Stomach smooth muscle (tissue), 2 donors: ENCODE measurements around the gene VPS54.
A peak's percentile ranks its signal among the peaks of the same experiment; 100 is the strongest.

Experiments
- H3K27ac ChIP-seq: one replicate; pipeline ENCODE4 v1.7.0; 2013; ENCODE audit warnings: mild to moderate bottlenecking, low read length, inconsistent platforms
- H3K27me3 ChIP-seq, 2 donors: one replicate each; pipeline ENCODE4 v1.7.0; 2013; ENCODE audit warnings: low read length in 2 of 2; ENCODE audit not compliant: insufficient read depth in 2 of 2, control insufficient read depth in 1 of 2
- H3K36me3 ChIP-seq, 2 donors: one replicate each; pipeline ENCODE4 v1.7.0; 2013; ENCODE audit warnings: low read length in 2 of 2; ENCODE audit not compliant: control insufficient read depth in 2 of 2, insufficient read depth in 2 of 2
- H3K4me1 ChIP-seq: one replicate; pipeline ENCODE4 v1.7.0; 2013; ENCODE audit warnings: low read length; ENCODE audit not compliant: control insufficient read depth, insufficient read depth
- H3K4me3 ChIP-seq, 2 donors: one replicate each; pipeline ENCODE4 v1.7.0; 2013; ENCODE audit warnings: low read length in 2 of 2
- H3K9ac ChIP-seq, 2 donors: one replicate each; pipeline ENCODE4 v1.7.0; 2013; ENCODE audit warnings: low read length in 2 of 2, mild to moderate bottlenecking in 1 of 2
- H3K9me3 ChIP-seq, 2 donors: one replicate each; pipeline ENCODE4 v1.7.0; 2013; ENCODE audit warnings: low read length in 2 of 2; ENCODE audit not compliant: control insufficient read depth in 2 of 2
- donor health status: healthy.
- donor health status: Pancreatic carcinoma.

VPS54 gene

DNA sequence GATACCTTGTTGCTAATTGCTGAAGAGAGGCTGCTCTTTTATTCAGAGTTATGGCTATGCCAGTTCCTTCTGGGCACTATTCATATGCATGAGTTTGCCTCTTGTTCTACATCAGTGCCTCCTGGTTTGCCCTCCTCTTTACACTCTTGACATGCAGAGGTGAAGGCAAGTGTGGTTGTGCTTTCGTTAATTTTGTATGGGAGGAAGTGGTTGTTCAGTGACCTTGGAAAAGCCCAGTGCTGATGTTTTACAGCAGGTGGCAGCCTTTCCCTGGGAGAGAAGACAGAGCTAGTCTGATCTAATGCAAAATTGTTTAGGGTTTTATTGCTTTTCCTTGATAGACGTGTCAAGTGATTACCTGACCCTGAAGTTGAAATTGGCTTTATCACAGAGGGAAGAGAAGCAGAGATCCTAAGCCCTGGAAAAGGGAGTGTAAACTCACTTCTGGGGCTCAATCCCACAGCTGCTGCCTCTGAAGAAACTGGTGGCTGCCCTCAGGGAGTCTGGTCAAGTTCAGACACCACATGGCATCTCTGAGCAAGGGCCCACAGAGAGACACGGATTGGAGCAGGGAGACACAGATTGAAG is 30.5 kb upstream of the VPS54 start:
- no peaks in the 10 kb centered on the region for H3K9me3 ChIP-seq
- H3K4me1 ChIP-seq = peaks cover 3% of the 10 kb centered on the region
- no peak overlapping the region for H3K9ac ChIP-seq
- no peak overlapping the region for H3K27ac ChIP-seq
- H3K4me3 ChIP-seq = no peak overlapping the region
- H3K27me3 ChIP-seq = no peaks in the 10 kb centered on the region
- H3K36me3 ChIP-seq = no peaks in the 10 kb centered on the region

DNA sequence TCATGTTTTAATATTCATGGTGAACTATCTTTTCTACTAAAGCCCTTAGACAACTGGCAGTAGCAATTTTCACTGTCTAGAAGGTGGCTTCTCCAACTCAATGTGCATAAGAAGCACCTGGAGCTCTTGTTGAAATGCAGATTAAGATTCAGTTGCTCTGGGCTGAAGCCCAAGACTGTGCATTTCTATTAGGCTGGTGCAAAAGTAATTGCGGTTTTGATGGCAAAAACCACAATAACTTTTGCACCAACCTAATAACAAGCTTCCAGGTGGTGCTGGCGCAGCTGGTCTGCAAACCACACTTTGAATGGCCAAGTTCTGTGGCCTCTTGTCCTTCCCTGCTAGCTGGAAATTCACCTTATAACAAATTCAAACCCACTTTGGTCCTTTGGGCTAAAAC is 26.7 kb upstream of the VPS54 start:
- H3K36me3 ChIP-seq = no peaks in the 10 kb centered on the region
- peaks cover 3% of the 10 kb centered on the region for H3K4me1 ChIP-seq
- H3K27ac ChIP-seq = no peak overlapping the region
- H3K9ac ChIP-seq = no peak overlapping the region
- H3K9me3 ChIP-seq = no peaks in the 10 kb centered on the region
- no peaks in the 10 kb centered on the region for H3K27me3 ChIP-seq
- no peak overlapping the region for H3K4me3 ChIP-seq

DNA sequence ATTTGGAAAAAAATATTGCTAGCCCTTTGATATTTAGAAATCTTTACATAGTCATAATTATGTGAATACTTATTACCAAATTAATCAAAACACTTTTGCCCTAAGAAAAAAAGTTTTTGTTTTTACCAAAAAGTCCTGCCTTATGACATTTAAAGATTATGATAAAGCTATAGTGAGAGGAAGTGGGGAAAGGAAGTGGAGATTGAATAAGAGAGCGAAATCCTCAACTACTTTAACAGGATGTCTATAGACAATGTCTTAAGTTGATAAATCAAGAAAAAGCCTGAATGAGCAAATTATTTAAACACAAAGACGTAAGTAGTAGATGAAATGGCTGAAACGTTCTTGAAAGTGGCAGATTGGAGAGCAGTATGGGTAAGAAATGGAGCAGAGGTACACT is 20.9 kb upstream of the VPS54 start:
- Histone ChIP-seq H3K9me3 (no peaks in the 10 kb centered on the region), H3K36me3 (no peaks in the 10 kb centered on the region), H3K4me1 (no peaks in the 10 kb centered on the region), H3K4me3 (no peak overlapping the region), H3K27me3 (no peaks in the 10 kb centered on the region), H3K27ac (no peak overlapping the region), H3K9ac (no peak overlapping the region)

DNA sequence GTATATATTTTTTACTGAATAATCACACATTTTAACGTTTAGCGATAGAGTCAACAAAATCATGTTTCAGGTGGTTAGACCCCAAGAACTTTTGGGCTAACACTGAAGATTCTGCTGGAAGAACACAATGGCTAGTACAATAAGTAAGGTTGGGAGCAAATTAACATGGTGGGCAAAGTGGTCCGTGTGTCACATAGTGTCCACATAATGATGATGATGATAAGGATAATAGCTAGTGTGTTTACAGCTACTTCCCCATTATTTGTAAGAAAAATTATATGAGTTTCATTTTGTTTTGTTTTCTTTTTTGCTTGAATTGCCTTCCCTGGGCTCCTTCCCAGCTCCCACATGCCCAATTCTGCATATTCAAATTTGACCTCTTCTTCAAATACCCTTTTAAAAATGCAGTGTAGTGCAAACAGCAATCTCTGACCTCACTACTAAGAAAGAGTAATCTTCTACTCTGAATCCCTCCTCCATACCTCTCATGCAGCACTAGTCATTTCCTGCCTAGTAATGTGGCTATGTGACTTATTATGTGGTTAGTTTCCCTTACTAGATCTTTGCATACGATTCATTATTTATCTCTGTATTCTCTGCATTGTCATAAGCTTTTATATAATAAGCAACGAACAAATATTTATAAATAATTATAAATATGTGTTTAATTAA is 16.9 kb upstream of the VPS54 start:
- Histone ChIP-seq H3K36me3 (no peaks in the 10 kb centered on the region), H3K9me3 (no peaks in the 10 kb centered on the region), H3K9ac (no peak overlapping the region), H3K4me1 (no peaks in the 10 kb centered on the region), H3K4me3 (no peak overlapping the region), H3K27me3 (no peaks in the 10 kb centered on the region), H3K27ac (no peak overlapping the region)

DNA sequence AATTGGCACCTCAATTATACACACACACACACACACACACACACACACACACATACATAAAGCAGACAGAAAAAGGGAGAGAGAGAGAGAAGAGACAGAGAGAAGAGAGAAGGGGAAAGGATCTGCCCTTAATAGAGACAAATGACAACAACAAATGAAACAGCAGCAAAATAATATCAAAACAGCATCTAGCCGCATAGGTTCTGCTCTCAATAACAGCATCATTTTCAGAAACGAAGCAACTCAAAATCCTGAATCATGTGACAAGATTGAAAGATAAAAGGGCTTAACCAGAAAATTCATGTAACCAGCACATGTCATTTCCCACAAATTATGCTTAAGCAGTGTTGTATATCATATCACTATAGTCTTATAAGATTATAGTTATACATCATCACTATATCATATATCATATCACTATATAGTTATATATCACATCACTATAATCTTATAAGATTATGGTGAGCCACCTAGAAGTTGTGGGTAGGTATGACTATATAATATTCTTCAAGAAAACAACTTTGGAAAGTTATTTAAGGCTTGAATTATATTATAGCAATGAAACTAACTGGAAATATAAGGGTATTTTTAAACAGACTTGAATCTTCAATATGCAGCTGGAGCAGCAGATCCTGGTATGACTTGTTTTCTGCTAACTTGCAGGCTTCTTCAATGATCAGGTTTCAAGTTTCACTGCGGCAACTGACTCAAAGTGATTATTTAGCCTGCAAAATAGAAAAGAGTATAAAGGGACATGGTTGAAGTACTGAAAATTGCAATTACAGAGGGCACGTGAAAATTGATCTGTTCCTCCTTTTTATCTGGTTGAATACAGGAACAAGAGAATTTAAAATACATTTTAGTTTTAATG is 16.1 kb upstream of the VPS54 start:
- no peaks in the 10 kb centered on the region for H3K9me3 ChIP-seq
- H3K36me3 ChIP-seq = no peaks in the 10 kb centered on the region
- H3K4me3 ChIP-seq = no peak overlapping the region
- no peak overlapping the region for H3K27ac ChIP-seq
- no peak overlapping the region for H3K9ac ChIP-seq
- H3K4me1 ChIP-seq = no peaks in the 10 kb centered on the region
- H3K27me3 ChIP-seq = no peaks in the 10 kb centered on the region

DNA sequence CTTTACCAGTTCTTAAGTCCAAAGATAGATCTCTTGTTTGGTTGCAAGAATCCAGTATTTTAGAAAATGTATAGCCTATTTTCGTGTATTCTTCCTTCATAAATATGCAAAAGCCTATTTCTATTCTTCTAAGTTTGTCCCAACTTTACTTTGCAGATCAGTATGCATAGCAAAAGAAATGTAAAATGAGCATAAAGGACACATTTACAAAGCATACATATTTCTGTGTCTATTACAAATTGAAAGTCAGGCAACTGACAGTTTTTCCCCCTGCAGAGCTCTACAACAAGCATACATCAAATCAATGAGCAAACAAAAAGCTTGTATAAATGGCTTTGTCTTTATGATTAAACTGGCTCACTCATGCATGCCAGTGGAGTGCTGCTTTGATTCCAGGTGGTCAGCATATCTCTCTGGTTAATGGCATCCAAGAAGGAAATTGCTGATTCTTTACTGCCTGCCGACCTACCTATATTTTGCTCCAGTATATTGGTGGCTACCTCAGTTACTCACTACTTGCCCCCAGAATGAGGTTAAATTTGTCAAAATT is 10.0 kb upstream of the VPS54 start:
- H3K27me3 ChIP-seq = no peaks in the 10 kb centered on the region

DNA sequence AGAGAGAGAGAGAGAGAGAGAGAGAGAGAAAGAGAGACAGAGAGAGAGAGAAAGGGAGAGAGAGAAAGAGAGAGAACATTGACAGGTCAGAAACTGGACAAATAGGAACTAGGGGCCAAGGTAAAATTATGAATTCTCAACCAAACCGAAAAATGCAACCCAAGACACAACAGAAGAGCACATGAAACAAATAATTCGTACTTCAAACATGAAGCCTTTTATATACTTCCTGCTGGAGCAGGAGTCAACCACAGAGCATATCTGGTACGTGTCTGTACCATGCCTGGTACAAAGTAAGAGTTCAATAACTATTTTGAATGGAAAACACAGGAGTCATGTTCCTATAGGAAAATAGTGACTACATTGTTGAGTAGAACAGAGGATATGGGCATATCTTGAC is 6.5 kb upstream of the VPS54 start:
- Histone ChIP-seq H3K4me3 (no peak overlapping the region), H3K4me1 (no peaks in the 10 kb centered on the region), H3K9me3 (no peaks in the 10 kb centered on the region), H3K27ac (no peak overlapping the region), H3K9ac (no peak overlapping the region), H3K27me3 (no peaks in the 10 kb centered on the region), H3K36me3 (no peaks in the 10 kb centered on the region)

More for the DNA sequence above, 10.0 kb upstream of the VPS54 start:
- H3K9ac ChIP-seq = no peak overlapping the region
- H3K4me3 ChIP-seq = no peak overlapping the region
- no peaks in the 10 kb centered on the region for H3K4me1 ChIP-seq
- H3K27ac ChIP-seq = no peak overlapping the region
- no peaks in the 10 kb centered on the region for H3K9me3 ChIP-seq
- no peaks in the 10 kb centered on the region for H3K36me3 ChIP-seq

DNA sequence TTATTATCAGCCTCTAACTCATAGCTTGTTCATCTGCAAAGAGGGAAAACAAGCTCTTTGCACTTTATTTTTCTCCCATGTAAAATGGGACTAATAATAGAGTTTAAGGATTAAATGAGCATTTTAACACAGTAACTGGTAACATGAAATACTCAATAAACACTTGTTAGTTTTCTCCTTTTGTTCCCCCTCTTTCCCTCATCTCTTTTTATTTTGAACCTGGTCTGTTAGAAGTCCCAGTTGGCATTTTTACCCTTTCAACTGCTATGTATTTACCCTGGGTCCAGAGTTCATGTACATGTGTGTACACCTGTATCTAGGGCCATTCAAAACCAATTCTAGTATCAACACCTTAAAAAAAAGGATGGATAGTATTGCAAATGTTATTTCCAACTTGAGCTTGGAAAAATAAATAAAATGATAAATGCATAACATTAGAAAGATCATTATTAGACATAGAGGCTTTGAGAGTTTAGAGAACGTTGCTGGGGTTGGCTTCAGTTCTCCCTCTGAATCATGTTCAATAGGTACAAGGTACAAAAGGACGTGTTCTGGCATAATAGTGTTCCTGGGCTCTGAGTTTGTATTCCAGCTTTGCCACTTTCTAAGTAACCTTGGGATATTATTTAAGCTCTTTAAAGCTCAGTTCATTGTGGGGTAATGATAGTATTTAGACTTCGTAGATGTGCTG is 5.2 kb upstream of the VPS54 start:
- no peaks in the 10 kb centered on the region for H3K9me3 ChIP-seq

DNA sequence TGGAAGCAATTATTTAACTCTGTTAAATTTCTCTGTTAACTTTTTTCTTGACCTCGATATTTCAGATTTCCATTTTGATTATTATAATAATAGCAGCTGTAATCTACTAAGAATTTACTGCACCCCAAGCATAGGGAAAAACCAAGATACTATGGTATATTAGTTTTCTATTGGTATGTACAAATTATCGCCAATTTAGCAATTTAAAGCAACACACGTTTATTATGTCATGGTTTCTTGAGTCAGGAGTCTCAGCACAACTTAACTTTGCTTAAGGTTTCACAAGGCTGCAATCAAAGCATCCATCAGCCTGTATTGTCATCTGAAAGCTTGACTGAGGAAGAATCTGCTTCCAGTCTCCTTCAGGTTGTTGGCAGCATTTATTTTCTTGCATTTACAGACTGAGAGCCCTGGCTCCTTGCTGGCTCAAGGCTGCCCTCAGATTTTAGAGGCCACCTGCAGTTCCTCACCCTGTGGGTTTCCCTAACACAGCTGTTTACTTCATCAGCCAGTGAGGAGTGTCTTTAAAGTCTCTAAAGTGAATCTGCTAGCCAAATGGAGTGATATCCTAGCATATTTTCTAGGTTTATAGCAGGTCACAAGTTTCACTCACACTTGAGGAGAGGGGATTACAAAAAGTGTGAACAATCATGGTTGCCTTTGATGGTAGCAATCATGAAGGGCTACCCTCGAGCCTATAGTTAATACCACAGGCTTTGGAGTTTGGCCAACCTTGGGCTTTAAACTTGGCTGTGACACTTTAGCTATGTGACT is 4.4 kb upstream of the VPS54 start:
- no peaks in the 10 kb centered on the region for H3K36me3 ChIP-seq
- no peaks in the 10 kb centered on the region for H3K27me3 ChIP-seq
- H3K9ac ChIP-seq = no peak overlapping the region
- H3K27ac ChIP-seq = no peak overlapping the region
- no peaks in the 10 kb centered on the region for H3K9me3 ChIP-seq
- no peak overlapping the region for H3K4me3 ChIP-seq
- peaks cover 7% of the 10 kb centered on the region for H3K4me1 ChIP-seq

More for the DNA sequence above, 5.2 kb upstream of the VPS54 start:
- H3K36me3 ChIP-seq = no peaks in the 10 kb centered on the region
- no peak overlapping the region for H3K27ac ChIP-seq
- no peaks in the 10 kb centered on the region for H3K27me3 ChIP-seq
- H3K9ac ChIP-seq = no peak overlapping the region
- peaks cover 7% of the 10 kb centered on the region for H3K4me1 ChIP-seq
- H3K4me3 ChIP-seq = no peak overlapping the region

DNA sequence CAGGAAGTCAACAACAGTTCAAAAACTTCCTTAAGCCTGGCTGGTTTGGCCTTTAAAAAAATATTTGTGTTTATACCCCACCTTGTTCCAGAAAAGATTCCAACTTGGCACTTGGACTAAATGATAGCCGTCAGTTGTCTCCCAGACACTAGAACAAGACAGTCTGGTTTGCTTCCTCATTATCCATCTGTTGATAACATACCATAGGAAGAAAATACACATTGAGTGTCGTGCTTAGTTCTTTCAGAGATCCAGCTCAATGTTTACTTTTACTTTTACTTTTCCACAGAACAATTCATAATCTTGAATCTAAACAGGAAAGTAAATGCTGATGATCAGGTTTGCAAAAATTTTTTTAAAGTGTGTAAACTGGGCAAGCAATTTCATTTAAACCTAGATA is 2.4 kb upstream of the VPS54 start:
- peaks cover 7% of the 10 kb centered on the region for H3K4me1 ChIP-seq
- no peaks in the 10 kb centered on the region for H3K36me3 ChIP-seq
- H3K27me3 ChIP-seq = no peaks in the 10 kb centered on the region
- H3K27ac ChIP-seq = no peak overlapping the region
- H3K9ac ChIP-seq = peak overlapping the region in 1 of 2 donors; percentile 22
- no peak overlapping the region for H3K4me3 ChIP-seq
- no peaks in the 10 kb centered on the region for H3K9me3 ChIP-seq
